GM12891 (cell line): ENCODE data around the gene FYB2.

Experiments
- PAX5 ChIP-seq: IDR thresholded peaks from 2 replicates; pipeline ENCODE4 v1.6.1; 2011; ENCODE audit warnings: low read length, moderate library complexity, mild to moderate bottlenecking; ENCODE audit not compliant: insufficient read depth, severe bottlenecking
- POLR2A ChIP-seq: IDR thresholded peaks from 2 replicates; pipeline ENCODE4 v1.6.1; 2011; ENCODE audit warnings: low read depth, low read length, control low read depth
- POLR2AphosphoS5 ChIP-seq: IDR thresholded peaks from 2 replicates; pipeline ENCODE4 v1.6.1; 2011; ENCODE audit warnings: low read depth, low read length, control low read depth
- SPI1 ChIP-seq: IDR thresholded peaks from 2 replicates; pipeline ENCODE4 v1.6.1; 2011; ENCODE audit warnings: low read depth, low read length, control low read depth
- TAF1 ChIP-seq: IDR thresholded peaks from 2 replicates; pipeline ENCODE4 v1.6.1; 2011; ENCODE audit warnings: low read depth, low read length, control low read depth

GRCh38 chr1:56728964-56729363, 90.2 kb downstream of the FYB2 start:
- TF ChIP-seq POLR2A (no peak), SPI1 (no peak), TAF1 (no peak), POLR2AphosphoS5 (no peak), PAX5 (no peak)
